ENCODE data around the gene XXYLT1. TPM values are rescaled to one million over a fixed set of nuclear protein-coding genes. Genes with fewer than 3 reads are reported as not detected.

The XXYLT1 gene
- total RNA-seq, 1 donor from 2014 or later = 16.4 TPM

- Histone ChIP-seq H3F3A (ENCODE audit: low read depth) (no peaks in the 10 kb centered on the region), H3K4me1 (peaks cover 32% of the 10 kb centered on the region), H4K20me1 (ENCODE audit: low read depth) (peaks cover 20% of the 10 kb centered on the region), H3K4me3 (no peak overlapping the region), H3K36me3 (no peaks in the 10 kb centered on the region), H3K4me2 (no peak overlapping the region), H3K79me2 (ENCODE audit: low read depth) (no peaks in the 10 kb centered on the region), H2AFZ (replicated peaks) (no peak overlapping the region), H3K9ac (no peak overlapping the region), H3K27ac (no peak overlapping the region), H3K27me3 (no peaks in the 10 kb centered on the region), H3K9me3 (ENCODE audit: low read depth) (no peaks in the 10 kb centered on the region)
- no peak for DNase-seq (ENCODE audit: low spot score)
- Mint-ChIP-seq H3K27me3 (ENCODE audit: insufficient read depth, low read depth) (peaks cover 13% of the 10 kb centered on the region), H3K36me3 (no peaks in the 10 kb centered on the region), H3K27ac (peak overlapping the region; percentile 37), H3K9me3 (no peaks in the 10 kb centered on the region), H3K4me3 (no peak overlapping the region), H3K4me1 (peaks cover 61% of the 10 kb centered on the region)
- no peak for TF ChIP-seq CTCF (IDR thresholded peaks at IDR 0.05)
These were observed 189.6 kb downstream of the XXYLT1 start for GRCh38 chr3:195081242-195081963.

GRCh38 chr3:195080571-195081151, 190.3 kb downstream of the XXYLT1 start:
- Histone ChIP-seq H3F3A (ENCODE audit: low read depth) (no peaks in the 10 kb centered on the region), H3K4me3 (no peak overlapping the region), H3K9me3 (ENCODE audit: low read depth) (no peaks in the 10 kb centered on the region), H3K4me2 (no peak overlapping the region), H4K20me1 (ENCODE audit: low read depth) (peaks cover 20% of the 10 kb centered on the region), H2AFZ (replicated peaks) (no peak overlapping the region), H3K79me2 (ENCODE audit: low read depth) (no peaks in the 10 kb centered on the region), H3K4me1 (peaks cover 27% of the 10 kb centered on the region), H3K9ac (no peak overlapping the region), H3K27ac (no peak overlapping the region), H3K27me3 (no peaks in the 10 kb centered on the region), H3K36me3 (no peaks in the 10 kb centered on the region)
- DNase-seq (ENCODE audit: low spot score) = no peak
- Mint-ChIP-seq H3K36me3 (no peaks in the 10 kb centered on the region), H3K9me3 (no peaks in the 10 kb centered on the region), H3K4me1 (peaks cover 55% of the 10 kb centered on the region), H3K27ac (no peak overlapping the region), H3K27me3 (ENCODE audit: insufficient read depth, low read depth) (peaks cover 13% of the 10 kb centered on the region), H3K4me3 (no peak overlapping the region)
- TF ChIP-seq CTCF (IDR thresholded peaks at IDR 0.05) = no peak
- TF ChIP-seq EZH2 (IDR thresholded peaks at IDR 0.05) = no peak
- no peak for TF ChIP-seq EZH2phosphoT487 (IDR thresholded peaks at IDR 0.05)

GRCh38 chr3:195080125-195080524, 190.8 kb downstream of the XXYLT1 start:
- TF ChIP-seq EZH2phosphoT487 (IDR thresholded peaks at IDR 0.05) (no peak), CTCF (IDR thresholded peaks at IDR 0.05) (no peak), EZH2 (IDR thresholded peaks at IDR 0.05) (no peak)
- Histone ChIP-seq H3K4me1 (peaks cover 27% of the 10 kb centered on the region), H3K4me3 (no peak overlapping the region), H3K9me3 (ENCODE audit: low read depth) (no peaks in the 10 kb centered on the region), H3K36me3 (no peaks in the 10 kb centered on the region), H3F3A (ENCODE audit: low read depth) (no peaks in the 10 kb centered on the region), H4K20me1 (ENCODE audit: low read depth) (peaks cover 20% of the 10 kb centered on the region), H3K4me2 (no peak overlapping the region), H3K79me2 (ENCODE audit: low read depth) (no peaks in the 10 kb centered on the region), H3K9ac (no peak overlapping the region), H2AFZ (replicated peaks) (no peak overlapping the region), H3K27ac (no peak overlapping the region), H3K27me3 (no peaks in the 10 kb centered on the region)
- Mint-ChIP-seq H3K27me3 (ENCODE audit: insufficient read depth, low read depth) (peaks cover 13% of the 10 kb centered on the region), H3K4me1 (peaks cover 55% of the 10 kb centered on the region), H3K27ac (peak overlapping the region; percentile 81), H3K9me3 (no peaks in the 10 kb centered on the region), H3K36me3 (no peaks in the 10 kb centered on the region), H3K4me3 (peak overlapping the region; percentile 4)
- DNase-seq (ENCODE audit: low spot score) = no peak
